ENCODE data around the gene IQCK.

DNA sequence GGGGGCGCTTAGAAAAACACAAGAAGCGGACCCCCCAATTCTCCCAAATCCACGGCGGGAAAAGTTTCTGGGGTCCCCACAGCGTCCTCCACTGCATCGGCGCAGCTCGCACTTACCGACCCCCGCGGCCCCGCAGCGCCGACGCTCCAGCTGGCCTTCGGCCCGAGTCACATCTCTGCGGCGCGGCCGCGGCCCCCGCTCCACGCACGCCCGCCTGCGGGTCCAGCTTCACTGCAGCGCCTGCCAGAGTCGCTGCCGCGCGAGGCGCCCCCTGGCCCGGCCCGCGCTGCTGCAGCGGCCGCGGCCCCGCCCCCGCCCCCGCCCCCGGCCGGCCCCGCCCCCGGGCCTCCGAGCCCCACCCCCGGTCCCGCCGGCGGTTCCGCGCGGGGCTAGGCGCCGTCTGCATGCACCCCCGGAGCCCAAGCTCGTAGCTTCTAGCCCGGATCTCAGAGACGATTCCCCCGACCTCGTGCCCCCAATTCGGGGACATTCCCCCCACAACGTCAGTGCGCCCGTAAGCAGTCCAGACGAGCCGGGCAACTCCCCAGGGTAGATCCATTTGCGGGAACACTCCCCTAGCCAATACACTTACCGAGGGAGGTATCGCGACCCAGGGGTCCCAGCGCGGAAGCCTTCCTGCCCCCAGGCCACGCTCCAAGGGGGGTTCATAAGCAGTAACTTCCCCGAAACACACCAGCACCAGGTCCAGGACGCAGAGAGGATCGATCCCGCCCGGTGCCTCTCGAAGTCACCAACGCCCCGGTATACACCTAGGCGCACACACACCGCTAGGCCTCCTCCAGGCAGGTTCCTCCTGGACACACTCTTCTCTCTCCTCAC lies 166.8 kb downstream of the IQCK start, which contains the start of gene GPRC5B:
- TF ChIP-seq PKNOX1 (IDR thresholded peaks at IDR 0.05) (no peak), SUZ12 (IDR thresholded peaks at IDR 0.05) (no peak), FOXA1 (IDR thresholded peaks at IDR 0.05) (no peak), FOXM1 (IDR thresholded peaks at IDR 0.05; ENCODE audit: borderline replicate concordance) (no peak), TARDBP (IDR thresholded peaks at IDR 0.05) (no peak)
